Erythroblast (primary cell): Measurements from ENCODE around the gene CALN1.

Source experiments
- GATA1 ChIP-seq: IDR thresholded peaks from 2 replicates; pipeline ENCODE4 v1.6.1; 2011; ENCODE audit warnings: low read depth, mild to moderate bottlenecking, control low read depth, low read length, moderate library complexity
- POLR2A ChIP-seq: IDR thresholded peaks from 2 replicates; pipeline ENCODE4 v1.6.1; 2011; ENCODE audit warnings: mild to moderate bottlenecking, low read length

DNA sequence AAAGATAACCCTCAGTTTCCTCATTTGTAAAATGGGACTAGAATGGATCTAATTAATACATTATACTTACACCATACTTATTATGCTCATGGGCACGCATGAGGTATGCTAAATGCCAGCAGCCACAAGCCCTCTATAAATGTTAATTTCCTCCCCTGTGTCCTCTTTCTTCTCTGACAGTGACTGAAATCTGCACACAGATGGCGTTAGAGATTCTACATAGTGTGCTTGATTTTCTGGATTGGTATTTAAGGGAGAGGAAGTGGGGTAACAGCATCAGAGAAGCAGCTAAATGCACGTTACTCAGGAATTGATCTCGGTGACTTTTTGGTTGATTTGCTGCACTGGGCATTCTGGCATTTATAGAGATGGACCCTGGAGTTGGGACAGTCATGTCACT is 568.5 kb downstream of the CALN1 start:
- TF ChIP-seq POLR2A (no peak), GATA1 (no peak)
